ENCODE results near the gene OXLD1.

DNA sequence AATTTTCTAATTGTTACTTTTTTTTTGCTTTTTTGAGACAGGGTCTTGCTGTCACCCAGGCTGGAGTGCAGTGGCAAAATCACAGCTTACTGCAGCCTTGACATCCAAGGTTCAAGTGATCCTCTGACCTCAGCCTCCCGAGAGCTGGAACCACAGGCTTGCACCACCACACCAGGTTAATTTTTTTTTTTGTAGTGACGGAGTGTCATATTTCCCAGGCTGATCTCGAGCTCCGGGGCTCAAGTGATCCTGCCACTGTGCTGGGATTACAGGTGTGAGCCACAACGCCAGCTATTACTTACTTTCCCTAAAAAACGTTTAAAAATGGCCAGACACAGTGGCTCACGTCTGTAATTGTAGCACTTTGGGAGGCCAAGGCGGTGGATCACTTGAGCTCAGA lies 36.1 kb downstream of the OXLD1 start:
- TF ChIP-seq, protein P1, sequence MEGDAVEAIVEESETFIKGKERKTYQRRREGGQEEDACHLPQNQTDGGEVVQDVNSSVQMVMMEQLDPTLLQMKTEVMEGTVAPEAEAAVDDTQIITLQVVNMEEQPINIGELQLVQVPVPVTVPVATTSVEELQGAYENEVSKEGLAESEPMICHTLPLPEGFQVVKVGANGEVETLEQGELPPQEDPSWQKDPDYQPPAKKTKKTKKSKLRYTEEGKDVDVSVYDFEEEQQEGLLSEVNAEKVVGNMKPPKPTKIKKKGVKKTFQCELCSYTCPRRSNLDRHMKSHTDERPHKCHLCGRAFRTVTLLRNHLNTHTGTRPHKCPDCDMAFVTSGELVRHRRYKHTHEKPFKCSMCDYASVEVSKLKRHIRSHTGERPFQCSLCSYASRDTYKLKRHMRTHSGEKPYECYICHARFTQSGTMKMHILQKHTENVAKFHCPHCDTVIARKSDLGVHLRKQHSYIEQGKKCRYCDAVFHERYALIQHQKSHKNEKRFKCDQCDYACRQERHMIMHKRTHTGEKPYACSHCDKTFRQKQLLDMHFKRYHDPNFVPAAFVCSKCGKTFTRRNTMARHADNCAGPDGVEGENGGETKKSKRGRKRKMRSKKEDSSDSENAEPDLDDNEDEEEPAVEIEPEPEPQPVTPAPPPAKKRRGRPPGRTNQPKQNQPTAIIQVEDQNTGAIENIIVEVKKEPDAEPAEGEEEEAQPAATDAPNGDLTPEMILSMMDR (IDR thresholded peaks at IDR 0.05), result no peak
- TF ChIP-seq POLR2A (IDR thresholded peaks at IDR 0.05), result no peak

All from adrenal gland (tissue), 5 donors.